ENCODE results near the gene TBCD.

TBCD gene

GRCh38 chr17:82913304-82914043 is 161.6 kb downstream of the TBCD start:
- H3K4me3 ChIP-seq (ENCODE audit: low read length): no peak overlapping the region
- no peak overlapping the region for H2AFZ ChIP-seq (ENCODE audit: low read depth, low read length)
- H3K9me3 ChIP-seq (ENCODE audit: low read length): peaks cover 13% of the 10 kb centered on the region
- no peaks in the 10 kb centered on the region for H3K4me1 ChIP-seq (ENCODE audit: insufficient read depth, low read length)
- peaks cover 48% of the 10 kb centered on the region for H3K36me3 ChIP-seq (ENCODE audit: insufficient read depth, low read length)
- H3K27me3 ChIP-seq (ENCODE audit: insufficient read depth, low read length): no peaks in the 10 kb centered on the region

- Histone ChIP-seq H3K9me3 (ENCODE audit: low read length) (peaks cover 13% of the 10 kb centered on the region), H2AFZ (ENCODE audit: low read depth, low read length) (no peak overlapping the region), H3K27me3 (ENCODE audit: insufficient read depth, low read length) (no peaks in the 10 kb centered on the region), H3K4me1 (ENCODE audit: insufficient read depth, low read length) (no peaks in the 10 kb centered on the region), H3K36me3 (ENCODE audit: insufficient read depth, low read length) (peaks cover 48% of the 10 kb centered on the region), H3K4me3 (ENCODE audit: low read length) (no peak overlapping the region)
Measured at GRCh38 chr17:82914375-82914774, 162.5 kb downstream of the TBCD start.

GRCh38 chr17:82915010-82915756 is 163.3 kb downstream of the TBCD start:
- no peak overlapping the region for H2AFZ ChIP-seq (ENCODE audit: low read depth, low read length)
- H3K4me3 ChIP-seq (ENCODE audit: low read length): no peak overlapping the region
- no peaks in the 10 kb centered on the region for H3K4me1 ChIP-seq (ENCODE audit: insufficient read depth, low read length)
- peaks cover 13% of the 10 kb centered on the region for H3K9me3 ChIP-seq (ENCODE audit: low read length)
- peaks cover 41% of the 10 kb centered on the region for H3K36me3 ChIP-seq (ENCODE audit: insufficient read depth, low read length)
- H3K27me3 ChIP-seq (ENCODE audit: insufficient read depth, low read length): no peaks in the 10 kb centered on the region

GRCh38 chr17:82915757-82916027 is 163.8 kb downstream of the TBCD start:
- Histone ChIP-seq H3K27me3 (ENCODE audit: insufficient read depth, low read length) (no peaks in the 10 kb centered on the region), H2AFZ (ENCODE audit: low read depth, low read length) (no peak overlapping the region), H3K4me3 (ENCODE audit: low read length) (no peak overlapping the region), H3K4me1 (ENCODE audit: insufficient read depth, low read length) (no peaks in the 10 kb centered on the region), H3K9me3 (ENCODE audit: low read length) (peaks cover 13% of the 10 kb centered on the region), H3K36me3 (ENCODE audit: insufficient read depth, low read length) (peaks cover 39% of the 10 kb centered on the region)

GRCh38 chr17:82917699-82918345 is 166.0 kb downstream of the TBCD start:
- H2AFZ ChIP-seq (ENCODE audit: low read depth, low read length): no peak overlapping the region
- H3K27me3 ChIP-seq (ENCODE audit: insufficient read depth, low read length): no peaks in the 10 kb centered on the region
- no peaks in the 10 kb centered on the region for H3K4me1 ChIP-seq (ENCODE audit: insufficient read depth, low read length)
- H3K4me3 ChIP-seq (ENCODE audit: low read length): no peak overlapping the region
- peaks cover 34% of the 10 kb centered on the region for H3K36me3 ChIP-seq (ENCODE audit: insufficient read depth, low read length)
- H3K9me3 ChIP-seq (ENCODE audit: low read length): peaks cover 12% of the 10 kb centered on the region

GRCh38 chr17:82918508-82918907 is 166.6 kb downstream of the TBCD start:
- Histone ChIP-seq H3K27me3 (ENCODE audit: insufficient read depth, low read length) (no peaks in the 10 kb centered on the region), H3K4me3 (ENCODE audit: low read length) (no peak overlapping the region), H3K36me3 (ENCODE audit: insufficient read depth, low read length) (peaks cover 27% of the 10 kb centered on the region), H3K4me1 (ENCODE audit: insufficient read depth, low read length) (no peaks in the 10 kb centered on the region), H3K9me3 (ENCODE audit: low read length) (peaks cover 9% of the 10 kb centered on the region), H2AFZ (ENCODE audit: low read depth, low read length) (no peak overlapping the region)

- no peaks in the 10 kb centered on the region for H3K27me3 ChIP-seq (ENCODE audit: insufficient read depth, low read length)
- H3K9me3 ChIP-seq (ENCODE audit: low read length): no peaks in the 10 kb centered on the region
- no peak overlapping the region for H3K4me3 ChIP-seq (ENCODE audit: low read length)
- no peak overlapping the region for H2AFZ ChIP-seq (ENCODE audit: low read depth, low read length)
- no peaks in the 10 kb centered on the region for H3K4me1 ChIP-seq (ENCODE audit: insufficient read depth, low read length)
- H3K36me3 ChIP-seq (ENCODE audit: insufficient read depth, low read length): peaks cover 31% of the 10 kb centered on the region
Measured at GRCh38 chr17:82920150-82920549, 168.3 kb downstream of the TBCD start.

- H2AFZ ChIP-seq (ENCODE audit: low read depth, low read length): no peak overlapping the region
- no peaks in the 10 kb centered on the region for H3K9me3 ChIP-seq (ENCODE audit: low read length)
- H3K4me3 ChIP-seq (ENCODE audit: low read length): no peak overlapping the region
- H3K36me3 ChIP-seq (ENCODE audit: insufficient read depth, low read length): peaks cover 32% of the 10 kb centered on the region
- H3K27me3 ChIP-seq (ENCODE audit: insufficient read depth, low read length): no peaks in the 10 kb centered on the region
- H3K4me1 ChIP-seq (ENCODE audit: insufficient read depth, low read length): no peaks in the 10 kb centered on the region
Measured at GRCh38 chr17:82920715-82921114, 168.8 kb downstream of the TBCD start.

- no peak overlapping the region for H3K4me3 ChIP-seq (ENCODE audit: low read length)
- peaks cover 34% of the 10 kb centered on the region for H3K36me3 ChIP-seq (ENCODE audit: insufficient read depth, low read length)
- H3K4me1 ChIP-seq (ENCODE audit: insufficient read depth, low read length): no peaks in the 10 kb centered on the region
- H3K9me3 ChIP-seq (ENCODE audit: low read length): no peaks in the 10 kb centered on the region
- no peaks in the 10 kb centered on the region for H3K27me3 ChIP-seq (ENCODE audit: insufficient read depth, low read length)
- H2AFZ ChIP-seq (ENCODE audit: low read depth, low read length): no peak overlapping the region
Measured at GRCh38 chr17:82921426-82921825, 169.6 kb downstream of the TBCD start.

- H3K4me1 ChIP-seq (ENCODE audit: insufficient read depth, low read length): no peaks in the 10 kb centered on the region
- no peak overlapping the region for H3K4me3 ChIP-seq (ENCODE audit: low read length)
- peaks cover 47% of the 10 kb centered on the region for H3K36me3 ChIP-seq (ENCODE audit: insufficient read depth, low read length)
- no peaks in the 10 kb centered on the region for H3K27me3 ChIP-seq (ENCODE audit: insufficient read depth, low read length)
- H2AFZ ChIP-seq (ENCODE audit: low read depth, low read length): no peak overlapping the region
- no peaks in the 10 kb centered on the region for H3K9me3 ChIP-seq (ENCODE audit: low read length)
Measured at GRCh38 chr17:82922646-82923045, 170.8 kb downstream of the TBCD start.

GRCh38 chr17:82923366-82924113 is 171.7 kb downstream of the TBCD start:
- no peaks in the 10 kb centered on the region for H3K4me1 ChIP-seq (ENCODE audit: insufficient read depth, low read length)
- no peak overlapping the region for H2AFZ ChIP-seq (ENCODE audit: low read depth, low read length)
- no peak overlapping the region for H3K4me3 ChIP-seq (ENCODE audit: low read length)
- H3K27me3 ChIP-seq (ENCODE audit: insufficient read depth, low read length): no peaks in the 10 kb centered on the region
- H3K9me3 ChIP-seq (ENCODE audit: low read length): no peaks in the 10 kb centered on the region
- peaks cover 54% of the 10 kb centered on the region for H3K36me3 ChIP-seq (ENCODE audit: insufficient read depth, low read length)

- H3K9me3 ChIP-seq (ENCODE audit: low read length): no peaks in the 10 kb centered on the region
- no peaks in the 10 kb centered on the region for H3K4me1 ChIP-seq (ENCODE audit: insufficient read depth, low read length)
- H2AFZ ChIP-seq (ENCODE audit: low read depth, low read length): no peak overlapping the region
- no peak overlapping the region for H3K4me3 ChIP-seq (ENCODE audit: low read length)
- H3K27me3 ChIP-seq (ENCODE audit: insufficient read depth, low read length): no peaks in the 10 kb centered on the region
- H3K36me3 ChIP-seq (ENCODE audit: insufficient read depth, low read length): peaks cover 61% of the 10 kb centered on the region
Measured at GRCh38 chr17:82924214-82924613, 172.3 kb downstream of the TBCD start.

- Histone ChIP-seq H3K27me3 (ENCODE audit: insufficient read depth, low read length) (no peaks in the 10 kb centered on the region), H3K9me3 (ENCODE audit: low read length) (no peaks in the 10 kb centered on the region), H3K4me3 (ENCODE audit: low read length) (no peak overlapping the region), H3K4me1 (ENCODE audit: insufficient read depth, low read length) (no peaks in the 10 kb centered on the region), H2AFZ (ENCODE audit: low read depth, low read length) (no peak overlapping the region), H3K36me3 (ENCODE audit: insufficient read depth, low read length) (peaks cover 67% of the 10 kb centered on the region)
Measured at GRCh38 chr17:82924812-82925211, 172.9 kb downstream of the TBCD start.

All from neuron (in vitro differentiated cells).